ENCODE data around the gene AUTS2.
"Not testable (repeated sequence)": the region's sequence is repeated elsewhere in the genome, so short reads cannot be mapped to it uniquely, and the experiment has no call there.

Gene AUTS2

DNA sequence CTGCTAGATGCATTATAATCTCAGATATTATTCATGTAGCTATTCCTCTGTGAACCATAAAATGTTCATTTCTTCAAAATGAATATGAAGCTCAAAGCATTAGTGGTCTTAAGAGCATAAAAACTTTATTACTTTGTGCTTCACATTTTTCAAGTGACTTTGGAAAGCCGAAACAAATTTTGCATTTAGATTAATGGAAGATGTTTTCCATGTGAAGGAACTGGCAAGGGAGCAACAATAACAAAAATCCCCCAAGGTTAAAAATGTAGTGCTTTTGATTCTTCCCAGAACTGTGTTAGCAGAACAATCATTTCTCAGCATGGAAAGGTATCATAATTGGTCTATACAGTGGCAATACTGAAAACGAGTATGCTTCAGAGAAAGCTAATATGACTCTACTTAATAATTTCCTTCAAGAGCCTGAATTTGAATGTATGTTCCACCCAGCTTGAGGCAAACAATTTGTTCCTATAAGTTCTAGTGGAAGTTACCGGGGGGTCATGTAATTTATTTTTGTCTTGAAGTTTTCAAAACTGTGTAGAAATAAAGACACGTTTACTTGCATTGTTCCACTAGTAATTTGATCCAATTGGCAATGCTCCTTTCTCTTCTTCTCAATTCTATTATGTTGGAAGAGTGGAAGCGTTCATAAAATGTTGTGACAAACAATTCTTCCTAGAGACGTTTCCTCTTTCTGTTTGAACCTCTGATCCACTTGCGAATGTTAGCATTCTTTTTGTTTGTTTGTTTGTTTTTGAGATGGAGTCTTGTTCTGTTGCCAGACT, 665.4 kb downstream of the AUTS2 start:
- DNase-seq (ENCODE audit: low read depth): no peak

DNA sequence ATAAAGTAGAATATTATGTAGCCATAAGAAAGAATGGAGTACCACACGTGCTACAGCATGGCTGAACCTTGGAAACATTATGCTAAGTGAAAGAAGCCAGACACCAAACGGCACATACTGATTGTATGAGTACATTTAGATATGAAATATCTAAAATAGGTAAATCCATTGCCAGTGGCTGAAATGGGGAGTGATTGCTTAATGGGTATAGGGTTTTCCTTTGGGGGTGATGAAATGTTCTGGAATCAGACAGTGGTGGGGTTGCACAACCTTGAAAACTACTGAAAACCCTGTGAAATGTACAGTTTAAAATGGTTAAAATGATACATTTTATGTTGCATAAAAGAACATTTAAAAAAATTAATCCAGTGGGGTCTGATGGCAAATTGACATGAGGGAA, 667.9 kb downstream of the AUTS2 start:
- no peak for DNase-seq (ENCODE audit: low read depth)

DNA sequence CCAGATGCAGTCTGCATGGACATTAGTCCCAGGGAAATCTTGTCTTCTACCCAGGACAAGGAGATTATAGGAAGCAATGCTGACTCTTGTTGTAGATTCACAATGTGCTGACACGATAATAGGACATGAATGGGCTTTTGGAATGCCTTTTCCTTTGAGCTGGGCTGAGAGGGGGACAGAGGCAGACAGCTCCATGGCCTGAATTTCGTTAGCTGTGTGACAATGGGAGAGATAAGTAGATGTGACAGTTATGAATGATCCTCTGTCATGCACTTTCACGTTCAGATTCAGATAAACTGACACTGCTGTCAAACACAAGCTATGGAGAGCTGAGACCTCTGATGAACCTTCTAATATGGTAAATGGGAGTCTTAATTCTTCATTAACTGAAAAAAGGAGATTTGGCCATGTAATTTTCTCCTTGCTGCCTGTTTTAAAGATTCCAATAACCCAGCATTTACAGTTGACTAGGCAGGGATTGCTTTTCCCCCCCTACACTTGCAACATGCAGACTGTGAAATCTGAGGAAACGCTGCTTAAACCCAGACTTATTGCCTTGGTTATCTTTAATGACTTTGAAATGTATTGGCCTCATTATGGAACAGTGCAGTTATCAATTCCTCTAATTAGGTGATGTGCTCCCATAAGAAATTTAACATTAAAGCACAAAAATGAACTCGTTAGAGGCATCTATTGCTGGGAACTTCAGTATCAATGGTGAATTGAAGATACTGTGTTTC, 669.3 kb downstream of the AUTS2 start:
- no peak for DNase-seq (ENCODE audit: low read depth)

DNA sequence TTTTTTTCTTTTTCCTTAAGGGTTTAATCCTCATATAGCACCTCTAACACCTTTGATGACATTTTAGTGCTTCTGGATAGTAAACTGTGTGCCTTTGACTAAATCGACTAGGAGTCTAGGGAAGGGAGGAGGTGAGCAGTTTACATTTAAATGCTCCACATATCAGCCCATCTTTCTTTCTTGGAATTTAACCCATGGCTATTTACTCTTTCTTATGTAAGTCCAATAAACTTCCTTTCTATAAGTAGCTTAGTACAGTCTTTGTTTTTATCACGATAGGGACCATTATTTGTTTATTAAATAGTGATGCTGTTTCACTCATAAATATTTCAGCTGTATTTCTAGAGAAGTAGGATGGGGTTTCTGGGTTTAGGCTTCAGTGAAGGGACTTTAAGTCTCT, 669.9 kb downstream of the AUTS2 start:
- DNase-seq (ENCODE audit: low read depth): no peak

DNA sequence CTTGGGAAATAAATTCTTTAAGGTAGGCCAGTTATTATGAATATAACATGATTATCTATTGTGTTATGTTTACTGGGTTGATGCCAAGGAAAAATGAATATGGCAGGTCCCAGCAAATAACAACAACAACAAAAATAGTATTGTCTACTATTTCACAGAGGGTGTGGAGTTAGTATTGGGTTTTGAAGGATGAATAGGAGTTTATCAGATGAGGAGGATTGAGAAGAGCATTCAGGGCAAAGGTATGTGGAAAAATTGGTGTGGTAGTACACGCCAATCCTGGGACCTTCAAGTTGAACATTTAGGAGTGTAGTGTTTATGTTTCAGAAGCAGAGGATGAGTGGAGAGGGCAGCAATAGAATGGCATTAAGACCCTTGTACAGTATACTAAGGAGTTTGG, 671.9 kb downstream of the AUTS2 start:
- no peak for DNase-seq (ENCODE audit: low read depth)

DNA sequence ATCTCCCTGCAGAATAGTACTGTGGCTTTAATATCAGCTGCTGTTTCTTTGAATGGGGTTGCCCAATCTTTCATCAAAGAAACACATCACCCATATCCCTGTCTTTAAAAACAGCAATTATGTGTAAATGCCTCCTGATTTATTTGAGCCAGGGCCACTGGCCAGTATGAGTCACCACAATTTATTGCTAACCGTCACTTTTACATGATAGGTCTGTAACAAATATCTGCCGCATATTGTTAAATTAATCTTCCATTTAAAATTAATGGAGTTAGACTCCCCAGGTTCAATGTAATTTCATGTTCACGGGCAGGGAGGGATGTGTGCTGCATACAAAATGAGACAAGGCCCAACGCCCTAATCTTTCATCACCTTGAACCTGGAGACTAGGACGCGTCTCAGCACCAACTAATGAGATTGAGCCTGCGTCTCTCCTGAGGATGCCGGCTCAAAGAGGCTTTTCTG, 673.4 kb downstream of the AUTS2 start:
- no peak for DNase-seq (ENCODE audit: low read depth)

DNA sequence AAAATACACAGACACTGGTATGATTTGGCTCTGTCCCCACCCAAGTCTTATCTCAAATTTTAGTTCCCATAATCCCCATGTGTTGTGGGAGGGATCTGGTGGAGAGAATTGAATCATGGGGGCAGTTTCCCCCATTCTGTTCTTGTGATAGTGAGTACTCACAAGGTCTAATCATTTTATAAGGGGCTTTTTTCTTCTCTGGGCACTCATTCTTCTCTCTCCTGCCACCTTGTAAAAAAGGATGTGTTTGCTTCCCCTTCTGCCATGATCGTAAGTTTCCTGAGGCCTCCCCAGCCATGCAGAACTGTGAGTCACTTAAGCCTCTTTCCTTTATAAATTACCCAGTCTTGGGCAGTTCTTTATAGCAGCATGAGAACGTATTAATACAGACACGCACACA, 677.3 kb downstream of the AUTS2 start:
- DNase-seq (ENCODE audit: low read depth): not testable (repeated sequence)

DNA sequence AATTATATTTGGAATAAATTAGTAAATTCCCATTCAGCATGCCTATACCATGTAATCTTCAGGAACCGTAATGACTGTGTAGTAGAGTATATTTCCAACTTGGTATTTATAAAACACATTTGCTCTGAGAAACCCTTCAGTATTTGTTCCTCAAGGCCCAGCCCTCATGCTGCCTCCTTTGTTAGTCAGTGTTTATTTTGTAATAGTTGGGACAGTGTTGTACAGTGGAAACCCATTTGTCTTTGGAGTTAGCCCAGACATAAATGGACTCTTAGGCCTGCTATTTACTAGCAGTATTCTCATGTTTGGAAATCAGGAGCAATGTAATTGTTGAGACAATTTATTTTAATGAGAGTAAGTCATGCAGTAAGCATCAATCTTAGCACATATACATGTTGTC, 686.9 kb downstream of the AUTS2 start:
- no peak for DNase-seq (ENCODE audit: low read depth)

GRCh38 chr7:70285854-70286253, 687.6 kb downstream of the AUTS2 start:
- no peak for DNase-seq (ENCODE audit: low read depth)

DNA sequence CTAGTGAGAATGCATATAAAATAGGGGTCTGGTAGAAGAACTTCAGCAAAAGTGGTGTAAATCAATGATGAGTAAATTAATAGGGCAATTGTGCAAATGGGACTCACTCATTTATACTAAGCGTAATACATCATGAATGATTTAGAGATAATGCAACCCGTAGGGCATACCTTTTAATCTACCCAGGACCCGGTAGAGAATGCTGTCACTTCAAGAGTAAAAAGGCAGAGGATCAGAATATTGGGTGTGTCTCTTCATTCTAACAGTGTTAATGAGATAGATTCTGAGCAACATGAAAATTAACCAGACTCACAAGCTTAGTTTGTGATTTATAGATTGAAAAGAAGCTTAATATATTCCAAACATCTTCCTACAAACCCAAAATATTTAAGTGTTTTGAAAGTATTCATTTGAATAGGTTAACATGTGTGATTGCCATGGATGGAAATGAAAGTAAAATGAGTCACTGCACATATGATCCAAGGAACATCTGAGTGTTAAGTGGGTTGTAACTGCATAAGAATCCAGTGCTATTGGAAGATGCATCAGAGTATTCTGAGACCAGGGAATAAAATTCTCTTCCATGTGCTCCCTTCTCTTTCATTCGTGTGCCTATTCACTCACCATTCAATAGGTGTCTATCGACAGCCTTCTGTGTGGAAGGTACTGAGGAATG, 690.6 kb downstream of the AUTS2 start:
- no peak for DNase-seq (ENCODE audit: low read depth)

GRCh38 chr7:70292716-70293115, 694.4 kb downstream of the AUTS2 start:
- no peak for DNase-seq (ENCODE audit: low read depth)

- no peak for DNase-seq (ENCODE audit: low read depth)
These were observed 696.1 kb downstream of the AUTS2 start for GRCh38 chr7:70294211-70294911.

DNA sequence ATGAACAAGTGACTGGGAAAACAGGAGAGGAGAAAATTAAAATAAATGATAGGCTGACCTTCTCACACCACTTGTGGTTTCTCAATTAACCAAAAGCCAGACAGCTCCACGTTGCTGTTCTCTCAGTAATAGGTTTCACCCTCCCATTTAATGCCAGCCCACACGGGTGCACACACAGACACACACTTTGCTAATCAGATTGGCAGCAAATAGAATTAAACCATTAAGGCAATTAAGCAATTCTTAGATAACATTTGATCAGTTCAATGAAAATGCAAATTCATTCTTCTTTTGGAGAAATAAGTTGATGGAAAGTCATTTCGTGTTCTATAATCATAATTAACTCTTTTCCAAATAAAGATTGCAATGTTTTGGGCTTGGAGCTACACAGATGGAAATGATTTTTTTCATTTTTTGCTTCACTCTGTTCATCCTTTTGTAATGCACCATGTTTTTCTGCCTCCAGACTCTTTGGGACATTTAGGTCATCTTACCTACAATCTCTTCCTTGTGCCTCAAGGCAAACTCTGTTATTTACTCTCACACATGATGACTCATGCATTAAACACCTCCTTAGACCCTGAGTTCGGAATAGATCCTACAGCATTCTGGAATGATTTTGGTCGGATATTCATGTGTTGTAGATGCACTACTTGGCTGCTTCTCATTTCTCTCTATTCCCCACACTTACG, 700.7 kb downstream of the AUTS2 start:
- DNase-seq (ENCODE audit: low read depth): no peak

GRCh38 chr7:70299472-70299807, 701.2 kb downstream of the AUTS2 start:
- no peak for DNase-seq (ENCODE audit: low read depth)

GRCh38 chr7:70301673-70302185, 703.5 kb downstream of the AUTS2 start:
- DNase-seq (ENCODE audit: low read depth): no peak

- DNase-seq (ENCODE audit: low read depth): no peak
These were observed 705.0 kb downstream of the AUTS2 start for GRCh38 chr7:70303309-70303708.

GRCh38 chr7:70303780-70304179, 705.5 kb downstream of the AUTS2 start:
- DNase-seq (ENCODE audit: low read depth): no peak

GRCh38 chr7:70306173-70306572, 707.9 kb downstream of the AUTS2 start:
- no peak for DNase-seq (ENCODE audit: low read depth)

- DNase-seq (ENCODE audit: low read depth): no peak
These were observed 709.4 kb downstream of the AUTS2 start for GRCh38 chr7:70307544-70308106.

DNA sequence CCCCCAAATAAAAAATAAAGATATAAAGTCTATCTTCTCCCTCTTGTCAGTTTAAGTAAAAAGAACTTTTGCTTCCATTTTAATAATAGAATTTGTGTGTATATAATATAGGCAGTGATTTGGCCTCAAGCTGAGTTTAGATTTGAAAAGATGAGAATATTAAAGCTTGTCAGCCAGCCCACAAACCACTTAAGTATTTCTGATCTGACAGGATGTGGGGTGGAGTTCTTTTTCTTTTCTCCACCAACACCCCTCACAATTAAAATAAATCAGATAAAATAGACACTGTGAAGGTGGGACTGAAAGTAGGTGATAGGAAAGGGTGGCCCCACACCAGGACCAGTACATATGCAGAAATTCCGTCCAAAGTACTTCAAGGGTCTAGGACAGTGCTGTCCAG, 714.1 kb downstream of the AUTS2 start:
- no peak for DNase-seq (ENCODE audit: low read depth)

DNA sequence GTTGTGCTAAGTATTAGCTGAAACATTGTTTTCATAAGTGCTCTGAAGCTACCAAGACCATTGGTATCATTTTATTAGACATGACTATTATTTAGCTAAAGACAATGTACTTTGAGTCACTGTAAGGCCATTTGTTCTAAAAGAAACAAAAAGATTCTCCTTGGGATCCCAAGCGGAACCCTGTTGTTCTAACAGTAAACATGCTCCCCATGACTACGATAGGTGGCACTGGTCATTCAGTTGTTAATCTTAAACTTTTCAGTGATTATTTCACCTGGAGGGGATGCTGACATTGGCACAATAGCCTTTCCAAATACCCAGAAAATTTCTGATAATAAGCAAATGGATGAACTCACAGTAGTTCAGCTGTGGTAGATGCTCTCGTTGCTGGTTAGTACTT, 715.0 kb downstream of the AUTS2 start:
- no peak for DNase-seq (ENCODE audit: low read depth)
